Measurements from ENCODE around the gene ORAI2.
A peak's percentile ranks its signal among the peaks of the same experiment; 100 is the strongest.

ORAI2 gene

GRCh38 chr7:102412548-102412947 lies 20.8 kb upstream of the ORAI2 start:
- DNase-seq (ENCODE audit: low read depth, low spot score): no peak
- no peak overlapping the region for H3K4me3 ChIP-seq (ENCODE audit: low read length)

- no peak overlapping the region for H3K4me3 ChIP-seq (ENCODE audit: low read length)
- no peak for DNase-seq (ENCODE audit: low read depth, low spot score)
Measured at GRCh38 chr7:102413091-102413490, 20.3 kb upstream of the ORAI2 start.

- no peak for DNase-seq (ENCODE audit: low read depth, low spot score)
- H3K4me3 ChIP-seq (ENCODE audit: low read length): no peak overlapping the region
Measured at GRCh38 chr7:102413611-102414010, 19.8 kb upstream of the ORAI2 start.

- no peak for DNase-seq (ENCODE audit: low read depth, low spot score)
- no peak overlapping the region for H3K4me3 ChIP-seq (ENCODE audit: low read length)
Measured at GRCh38 chr7:102415685-102416225, 17.6 kb upstream of the ORAI2 start.

GRCh38 chr7:102416406-102416805 lies 17.0 kb upstream of the ORAI2 start:
- DNase-seq (ENCODE audit: low read depth, low spot score): no peak

GRCh38 chr7:102417105-102417504 lies 16.3 kb upstream of the ORAI2 start:
- H3K4me3 ChIP-seq (ENCODE audit: low read length): no peak overlapping the region
- DNase-seq (ENCODE audit: low read depth, low spot score): no peak

More at GRCh38 chr7:102416406-102416805, 17.0 kb upstream of the ORAI2 start:
- H3K4me3 ChIP-seq (ENCODE audit: low read length): no peak overlapping the region

- no peak overlapping the region for H3K4me3 ChIP-seq (ENCODE audit: low read length)
- DNase-seq (ENCODE audit: low read depth, low spot score): no peak
Measured at GRCh38 chr7:102418592-102418991, 14.8 kb upstream of the ORAI2 start.

- no peak overlapping the region for H3K4me3 ChIP-seq (ENCODE audit: low read length)
- DNase-seq (ENCODE audit: low read depth, low spot score): no peak
Measured at GRCh38 chr7:102421706-102422240, 11.6 kb upstream of the ORAI2 start.

GRCh38 chr7:102424129-102424551 lies 9.2 kb upstream of the ORAI2 start:
- no peak overlapping the region for H3K4me3 ChIP-seq (ENCODE audit: low read length)
- no peak for DNase-seq (ENCODE audit: low read depth, low spot score)

GRCh38 chr7:102424787-102425218 lies 8.6 kb upstream of the ORAI2 start:
- no peak for DNase-seq (ENCODE audit: low read depth, low spot score)
- H3K4me3 ChIP-seq (ENCODE audit: low read length): no peak overlapping the region

GRCh38 chr7:102425639-102426267 lies 7.6 kb upstream of the ORAI2 start:
- DNase-seq (ENCODE audit: low read depth, low spot score): peak; percentile 80
- H3K4me3 ChIP-seq (ENCODE audit: low read length): peak overlapping the region; percentile 47

GRCh38 chr7:102426268-102427018 lies 6.9 kb upstream of the ORAI2 start:
- DNase-seq (ENCODE audit: low read depth, low spot score): peak; percentile 85
- H3K4me3 ChIP-seq (ENCODE audit: low read length): peak overlapping the region; percentile 47

- no peak for DNase-seq (ENCODE audit: low read depth, low spot score)
- peak overlapping the region; percentile 47 for H3K4me3 ChIP-seq (ENCODE audit: low read length)
Measured at GRCh38 chr7:102427019-102427405, 6.4 kb upstream of the ORAI2 start.

GRCh38 chr7:102429141-102429899 lies 4.1 kb upstream of the ORAI2 start:
- no peak overlapping the region for H3K4me3 ChIP-seq (ENCODE audit: low read length)
- no peak for DNase-seq (ENCODE audit: low read depth, low spot score)

- peak; percentile 90 for DNase-seq (ENCODE audit: low read depth, low spot score)
- peak overlapping the region; percentile 74 for H3K4me3 ChIP-seq (ENCODE audit: low read length)
Measured at GRCh38 chr7:102431617-102432298, 1.6 kb upstream of the ORAI2 start.

GRCh38 chr7:102432442-102433218 lies 745 bp upstream of the ORAI2 start:
- peak overlapping the region; percentile 74 for H3K4me3 ChIP-seq (ENCODE audit: low read length)
- no peak for DNase-seq (ENCODE audit: low read depth, low spot score)

- peak overlapping the region; percentile 74 for H3K4me3 ChIP-seq (ENCODE audit: low read length)
Measured at GRCh38 chr7:102434039-102434486, 688 bp downstream of the ORAI2 start.

GRCh38 chr7:102436118-102436517 lies 2.7 kb downstream of the ORAI2 start:
- DNase-seq (ENCODE audit: low read depth, low spot score): no peak
- no peak overlapping the region for H3K4me3 ChIP-seq (ENCODE audit: low read length)

More at GRCh38 chr7:102434039-102434486, 688 bp downstream of the ORAI2 start:
- DNase-seq (ENCODE audit: low read depth, low spot score): no peak
